Immature natural killer cell (primary cell): ENCODE data around the gene PRMT7. TPM values are rescaled to one million over a fixed set of nuclear protein-coding genes. Genes with fewer than 3 reads are reported as not detected.

Experiments
- DNase-seq, 3 donors: peaks; one replicate each; pipeline ENCODE4 v3.0.0; 2022; ENCODE audit warnings: mixed read lengths in 1 of 3
- H3K27ac Mint-ChIP-seq, 6 donors: one replicate each; pipeline ENCODE4 v1.8.0; 2020; ENCODE audit warnings: mixed read lengths in 6 of 6, mild to moderate bottlenecking in 5 of 6, inconsistent platforms in 4 of 6, moderate library complexity in 3 of 6
- H3K27me3 Mint-ChIP-seq, 3 donors: one replicate each; pipeline ENCODE4 v1.8.0; 2020 to 2021; ENCODE audit warnings: low read depth in 3 of 3, mild to moderate bottlenecking in 3 of 3, mixed read lengths in 3 of 3, moderate library complexity in 3 of 3, inconsistent platforms in 1 of 3
- H3K36me3 Mint-ChIP-seq, 3 donors: one replicate each; pipeline ENCODE4 v1.8.0; 2020; ENCODE audit warnings: mixed read lengths in 3 of 3, inconsistent platforms in 2 of 3, mild to moderate bottlenecking in 2 of 3
- H3K4me1 Mint-ChIP-seq, 2 donors: one replicate each; pipeline ENCODE4 v1.8.0; 2020; ENCODE audit warnings: inconsistent platforms in 2 of 2, mild to moderate bottlenecking in 2 of 2, mixed read lengths in 2 of 2, moderate library complexity in 1 of 2
- H3K4me3 Mint-ChIP-seq, 5 donors: one replicate each; pipeline ENCODE4 v1.8.0; 2020; ENCODE audit warnings: mild to moderate bottlenecking in 5 of 5, mixed read lengths in 5 of 5, inconsistent platforms in 3 of 5, moderate library complexity in 3 of 5
- H3K9me3 Mint-ChIP-seq, 6 donors: one replicate each; pipeline ENCODE4 v1.8.0; 2020; ENCODE audit warnings: mild to moderate bottlenecking in 6 of 6, mixed read lengths in 6 of 6, inconsistent platforms in 4 of 6, moderate library complexity in 3 of 6
- polyA plus RNA-seq, 3 donors: library from polyadenylated mRNA; unstranded; fragments of 300-500 nt; fragmentation: Illumina TruSeq; gene quantifications; one replicate each; pipeline ENCODE4 v1.2.3, GENCODE V29; 2021

The PRMT7 gene
- polyA plus RNA-seq, 3 donors from 2014 or later, result 30.8 to 51.8 (median 44.2) TPM

DNA sequence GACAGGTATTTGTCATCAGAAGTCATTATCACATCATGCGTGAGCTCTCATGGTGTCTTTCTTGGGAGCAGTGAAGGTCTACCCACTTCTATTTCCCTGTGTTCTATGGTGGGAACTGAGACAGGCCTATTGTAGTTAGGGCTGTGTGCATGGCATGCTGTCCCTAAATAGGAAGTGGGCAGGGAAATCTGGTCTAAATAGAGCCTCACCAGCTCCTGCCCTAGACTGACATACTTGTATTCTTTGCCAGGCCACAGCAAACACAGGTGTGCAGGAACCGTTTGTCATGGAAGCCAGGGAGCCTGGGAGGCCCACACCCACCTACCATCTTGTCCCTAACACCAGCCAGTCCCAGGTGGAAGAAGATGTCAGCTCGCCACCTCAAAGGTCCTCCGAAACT is 36.4 kb upstream of the PRMT7 start:
- Mint-ChIP-seq H3K27ac (peak overlapping the region; percentile 40 to 96 (median 83)), H3K4me1 (peaks cover 43 to 63% of the 10 kb centered on the region in 2 donors), H3K27me3 (no peaks in the 10 kb centered on the region), H3K9me3 (no peaks in the 10 kb centered on the region), H3K4me3 (peak overlapping the region in 1 of 5 donors; percentile 17), H3K36me3 (peaks cover 4 to 8% (median 5%) of the 10 kb centered on the region in 3 donors)
- DNase-seq, result no peak

DNA sequence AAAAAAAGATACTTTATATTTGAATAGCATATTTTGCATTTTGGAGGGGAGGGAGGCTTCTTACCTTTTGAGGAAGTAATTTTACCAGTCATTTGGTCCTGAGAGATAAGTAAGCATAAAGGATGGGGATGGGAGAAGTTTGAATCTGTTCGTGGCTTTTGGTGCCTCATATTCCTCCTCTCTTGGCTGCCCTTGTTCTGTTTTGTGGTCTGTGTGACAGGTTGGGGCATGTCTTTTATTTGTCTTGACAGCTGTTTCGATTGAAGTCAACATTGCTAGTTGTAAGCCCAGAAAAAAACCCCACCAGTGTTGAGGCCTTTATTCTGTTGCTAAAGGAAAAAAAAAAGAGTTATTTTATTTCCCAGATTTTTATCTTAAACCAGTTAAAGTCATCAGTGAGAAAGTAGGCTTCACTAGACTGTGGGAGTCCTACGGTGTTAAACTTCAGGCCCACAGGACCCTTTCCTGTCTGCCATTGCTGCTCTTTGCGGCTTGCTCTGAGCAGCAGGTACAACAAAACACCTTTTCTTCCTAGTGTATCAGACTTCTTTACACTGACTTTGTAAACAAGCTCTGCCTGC is 35.1 kb upstream of the PRMT7 start:
- Mint-ChIP-seq H3K27ac (peak overlapping the region; percentile 88 to 96 (median 94)), H3K4me1 (peaks cover 44 to 56% of the 10 kb centered on the region in 2 donors), H3K36me3 (peaks cover 5 to 8% (median 7%) of the 10 kb centered on the region in 3 donors), H3K27me3 (no peaks in the 10 kb centered on the region), H3K4me3 (peak overlapping the region; percentile 19 to 69 (median 60)), H3K9me3 (no peaks in the 10 kb centered on the region)
- DNase-seq, result peak; percentile 22 to 36 (median 34)

DNA sequence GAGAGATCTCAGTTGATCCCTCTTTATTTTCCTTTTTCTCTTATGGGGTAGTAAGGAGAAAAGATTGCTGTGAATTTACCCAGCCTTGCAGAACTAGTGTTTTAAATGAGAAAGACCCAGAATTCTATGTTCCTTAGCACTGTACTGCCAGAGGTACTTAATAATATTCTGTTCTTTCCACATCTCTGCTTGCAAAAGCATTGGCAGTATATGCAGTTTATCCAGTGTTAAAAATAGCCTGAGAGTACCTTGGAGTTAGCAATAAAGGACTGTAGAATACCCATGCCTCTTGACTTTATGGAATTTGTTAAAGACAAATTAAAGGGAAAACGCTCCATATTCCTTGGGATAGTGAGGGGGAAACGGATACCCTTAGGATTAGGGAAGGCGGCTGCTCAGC is 34.6 kb upstream of the PRMT7 start:
- peaks cover 41 to 54% of the 10 kb centered on the region in 2 donors for H3K4me1 Mint-ChIP-seq

DNA sequence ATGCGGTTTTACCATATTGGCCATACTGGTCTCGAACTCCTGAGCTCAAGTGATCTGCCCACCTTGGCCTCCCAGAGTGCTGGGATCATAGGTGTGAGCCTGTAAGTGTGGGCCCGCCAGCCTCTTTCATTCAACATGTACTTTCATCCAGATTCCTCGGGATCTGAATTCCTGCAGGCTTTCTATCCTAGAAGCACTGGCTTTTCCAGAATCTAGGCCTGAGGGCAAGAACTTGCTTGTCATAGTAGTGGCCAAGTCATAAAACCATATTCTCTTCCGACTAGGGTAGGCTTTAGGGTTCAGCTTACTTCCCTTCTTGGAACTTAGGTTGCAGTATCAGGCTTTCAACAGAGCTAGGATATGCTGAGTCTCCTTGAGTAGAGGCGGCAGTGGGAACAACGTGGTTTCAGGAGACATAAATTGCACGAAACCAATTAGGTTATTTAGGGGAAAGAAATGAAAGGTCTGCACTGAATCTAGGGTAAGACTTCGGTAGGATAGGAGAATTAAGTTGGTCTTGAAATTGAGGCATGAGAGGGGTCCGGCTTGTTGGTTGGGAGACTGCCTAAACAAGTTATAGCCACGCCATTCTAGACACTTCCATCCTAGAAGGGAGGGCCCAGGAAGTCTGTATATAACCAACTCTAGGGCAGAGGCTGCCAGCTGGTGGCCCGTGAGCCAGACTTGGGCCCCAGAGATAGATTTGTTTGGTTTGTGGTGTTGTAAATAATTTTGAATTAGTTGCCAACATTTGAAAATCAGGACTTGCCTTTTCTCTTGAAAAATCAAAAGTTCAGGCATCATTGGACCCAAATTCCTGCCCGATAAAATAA is 30.9 kb upstream of the PRMT7 start:
- Mint-ChIP-seq H3K4me1 (peaks cover 55 to 59% of the 10 kb centered on the region in 2 donors), H3K4me3 (no peak overlapping the region), H3K27me3 (peaks cover 0 to 3% (median 0%) of the 10 kb centered on the region in 3 donors), H3K9me3 (no peaks in the 10 kb centered on the region), H3K36me3 (peaks cover 0 to 8% (median 7%) of the 10 kb centered on the region in 3 donors), H3K27ac (peak overlapping the region in 2 of 6 donors; percentile 15 to 39)
- no peak for DNase-seq

More for the DNA sequence above, 34.6 kb upstream of the PRMT7 start:
- Mint-ChIP-seq H3K27me3 (no peaks in the 10 kb centered on the region), H3K9me3 (no peaks in the 10 kb centered on the region), H3K27ac (peak overlapping the region; percentile 88 to 96 (median 94)), H3K36me3 (peaks cover 5 to 8% (median 7%) of the 10 kb centered on the region in 3 donors), H3K4me3 (peak overlapping the region in 4 of 5 donors; percentile 19 to 69 (median 62))
- no peak for DNase-seq

DNA sequence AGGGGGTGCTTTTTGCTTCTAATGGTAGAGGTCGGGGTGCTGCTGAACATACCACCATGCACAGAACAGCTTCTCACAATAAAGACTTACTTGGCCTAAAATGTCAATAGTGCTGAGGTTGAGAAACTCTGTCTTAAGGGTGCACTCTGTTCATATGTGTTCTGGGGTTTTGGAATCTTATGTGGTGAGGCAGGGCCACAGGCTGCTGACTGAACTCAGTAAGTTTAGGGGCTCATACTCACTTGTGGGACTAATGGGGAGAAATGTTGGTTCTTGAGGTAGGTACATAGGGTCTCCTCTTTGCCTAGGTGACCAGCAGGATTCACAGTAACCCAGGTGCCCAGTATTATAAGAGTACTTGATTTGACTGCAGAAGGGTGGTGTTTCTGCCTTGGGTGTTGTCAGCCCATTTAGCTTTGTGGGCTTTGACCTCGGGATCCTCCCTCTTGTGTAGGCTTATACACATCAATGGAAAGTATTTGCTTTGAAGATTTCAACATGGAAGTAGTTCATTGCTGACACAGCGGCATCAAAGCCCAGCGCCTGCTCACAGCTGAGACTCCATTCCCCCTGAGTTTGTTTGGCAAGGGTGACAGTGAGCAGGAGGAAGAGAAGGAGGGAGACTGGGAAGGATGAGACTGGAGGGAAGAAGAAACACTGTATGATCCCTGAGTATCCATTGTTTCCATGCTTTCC is 29.3 kb upstream of the PRMT7 start:
- peaks cover 0 to 3% (median 1%) of the 10 kb centered on the region in 3 donors for H3K27me3 Mint-ChIP-seq
- H3K9me3 Mint-ChIP-seq, result no peaks in the 10 kb centered on the region
- no peak for DNase-seq
- peak overlapping the region; percentile 58 to 95 (median 91) for H3K27ac Mint-ChIP-seq
- H3K36me3 Mint-ChIP-seq, result peaks cover 0 to 12% (median 8%) of the 10 kb centered on the region in 3 donors
- peak overlapping the region in 1 of 5 donors; percentile 6 for H3K4me3 Mint-ChIP-seq
- H3K4me1 Mint-ChIP-seq, result peaks cover 57 to 59% of the 10 kb centered on the region in 2 donors

DNA sequence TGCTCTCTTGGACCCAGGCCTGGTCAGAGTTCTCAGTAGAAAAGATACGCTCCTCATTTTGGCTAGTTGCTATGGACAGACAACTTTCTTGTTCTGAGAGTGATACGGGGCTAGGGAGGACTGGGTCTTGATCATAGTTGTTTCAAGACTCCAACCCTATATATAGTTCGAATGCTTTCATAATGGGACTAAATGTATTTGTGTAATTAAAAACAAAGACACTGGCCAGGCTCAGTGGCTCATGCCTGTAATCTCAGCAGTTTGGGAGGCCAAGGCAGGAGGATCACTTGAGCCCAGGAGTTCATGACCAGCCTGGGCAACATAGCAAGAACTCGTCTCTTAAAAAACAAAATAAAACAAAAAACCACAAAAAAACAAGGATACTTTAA is 28.8 kb upstream of the PRMT7 start:
- H3K27me3 Mint-ChIP-seq, result peaks cover 0 to 3% (median 3%) of the 10 kb centered on the region in 3 donors
- peak overlapping the region; percentile 73 to 95 (median 91) for H3K27ac Mint-ChIP-seq
- peaks cover 0 to 12% (median 8%) of the 10 kb centered on the region in 3 donors for H3K36me3 Mint-ChIP-seq
- H3K4me1 Mint-ChIP-seq, result peaks cover 62 to 64% of the 10 kb centered on the region in 2 donors
- H3K4me3 Mint-ChIP-seq, result no peak overlapping the region
- DNase-seq, result no peak
- no peaks in the 10 kb centered on the region for H3K9me3 Mint-ChIP-seq

DNA sequence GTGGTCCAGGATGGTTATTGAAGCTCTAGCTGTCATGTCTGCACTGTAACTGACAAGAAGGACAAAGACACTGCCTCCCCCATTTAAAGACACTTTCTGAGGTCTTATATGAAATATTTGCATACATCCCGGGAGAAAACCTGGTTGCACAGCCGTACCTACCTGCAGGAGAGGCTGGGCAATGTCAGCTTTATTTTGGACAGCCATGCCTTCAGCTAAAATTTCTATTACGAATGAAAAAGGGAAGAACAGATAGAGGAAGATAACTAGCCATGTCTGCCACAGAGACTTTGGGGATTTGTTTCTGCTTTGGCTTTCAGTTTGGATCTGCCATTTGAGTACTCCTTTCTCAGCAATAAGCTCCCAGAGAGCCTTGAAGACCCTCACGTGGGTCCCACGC is 27.5 kb upstream of the PRMT7 start:
- Mint-ChIP-seq H3K4me1 (peaks cover 75 to 77% of the 10 kb centered on the region in 2 donors), H3K27me3 (peaks cover 0 to 4% (median 3%) of the 10 kb centered on the region in 3 donors)

DNA sequence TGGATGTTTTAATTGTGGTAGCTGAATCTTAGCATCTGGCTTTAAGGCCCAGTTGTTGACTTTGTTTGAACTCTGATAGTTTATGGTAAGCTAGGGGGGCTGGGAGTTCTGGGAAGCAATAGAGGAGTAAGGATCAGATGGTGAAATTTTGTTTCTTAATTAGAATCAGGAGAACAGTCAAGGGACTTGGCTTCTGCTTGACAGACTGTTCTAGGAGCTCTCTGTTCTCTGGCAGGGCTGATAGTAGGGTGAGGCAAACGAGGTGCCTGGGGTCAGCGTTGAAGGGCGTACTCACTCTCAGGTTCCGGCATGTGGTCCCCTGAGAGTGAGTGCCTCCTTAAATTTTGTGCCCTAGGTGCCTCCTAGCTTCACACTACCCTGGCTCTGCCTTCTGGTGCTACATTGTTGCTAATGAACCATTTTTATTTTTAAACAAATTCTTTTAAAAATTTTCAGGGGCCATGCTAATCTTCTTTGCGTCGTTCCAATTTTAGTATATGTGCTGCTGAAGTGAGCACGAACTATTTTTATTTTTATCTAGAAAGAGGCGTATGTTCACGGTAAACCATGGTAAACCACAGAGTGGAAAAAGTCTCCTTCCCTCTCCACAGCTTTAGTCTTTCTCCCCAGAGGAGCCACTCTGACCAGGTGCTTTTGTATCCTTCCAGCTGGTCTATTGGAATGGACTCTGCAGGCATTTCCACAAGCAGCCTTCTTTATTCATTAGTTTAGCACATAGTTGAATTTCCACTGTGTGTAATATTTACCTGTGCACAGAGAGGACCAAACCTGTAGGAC is 26.8 kb upstream of the PRMT7 start:
- peaks cover 81 to 82% of the 10 kb centered on the region in 2 donors for H3K4me1 Mint-ChIP-seq
- DNase-seq, result peak; percentile 39 to 45 (median 42)
- H3K4me3 Mint-ChIP-seq, result peak overlapping the region; percentile 84 to 90 (median 85)
- peaks cover 0 to 13% (median 12%) of the 10 kb centered on the region in 3 donors for H3K36me3 Mint-ChIP-seq
- peaks cover 0 to 6% (median 3%) of the 10 kb centered on the region in 3 donors for H3K27me3 Mint-ChIP-seq
- H3K9me3 Mint-ChIP-seq, result no peaks in the 10 kb centered on the region
- H3K27ac Mint-ChIP-seq, result peak overlapping the region; percentile 90 to 95 (median 93)

More for the DNA sequence above, 27.5 kb upstream of the PRMT7 start:
- peak overlapping the region; percentile 90 to 95 (median 93) for H3K27ac Mint-ChIP-seq
- H3K36me3 Mint-ChIP-seq, result peaks cover 0 to 13% (median 12%) of the 10 kb centered on the region in 3 donors
- DNase-seq, result no peak
- H3K9me3 Mint-ChIP-seq, result no peaks in the 10 kb centered on the region
- peak overlapping the region; percentile 84 to 90 (median 85) for H3K4me3 Mint-ChIP-seq

DNA sequence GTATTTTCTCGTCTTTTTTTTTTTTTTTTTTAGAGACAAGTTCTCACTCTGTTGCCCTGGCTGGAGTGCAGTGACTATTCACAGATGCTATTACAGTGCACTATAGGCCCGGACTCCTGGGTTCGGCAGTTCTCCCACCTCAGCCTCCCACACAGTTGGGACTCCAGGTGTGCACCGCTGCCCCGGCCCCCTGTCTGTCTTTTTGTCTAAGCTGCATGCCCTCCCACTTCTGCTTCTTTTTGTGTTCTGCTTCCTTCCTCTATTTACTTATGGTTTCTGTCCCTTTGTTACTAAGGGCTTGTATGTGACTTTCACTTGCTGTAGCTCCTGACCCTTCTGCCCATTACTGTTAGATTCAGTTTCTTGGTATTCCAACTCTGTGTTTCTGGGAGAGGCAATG is 26.0 kb upstream of the PRMT7 start:
- H3K36me3 Mint-ChIP-seq, result peaks cover 0 to 12% (median 9%) of the 10 kb centered on the region in 3 donors

DNA sequence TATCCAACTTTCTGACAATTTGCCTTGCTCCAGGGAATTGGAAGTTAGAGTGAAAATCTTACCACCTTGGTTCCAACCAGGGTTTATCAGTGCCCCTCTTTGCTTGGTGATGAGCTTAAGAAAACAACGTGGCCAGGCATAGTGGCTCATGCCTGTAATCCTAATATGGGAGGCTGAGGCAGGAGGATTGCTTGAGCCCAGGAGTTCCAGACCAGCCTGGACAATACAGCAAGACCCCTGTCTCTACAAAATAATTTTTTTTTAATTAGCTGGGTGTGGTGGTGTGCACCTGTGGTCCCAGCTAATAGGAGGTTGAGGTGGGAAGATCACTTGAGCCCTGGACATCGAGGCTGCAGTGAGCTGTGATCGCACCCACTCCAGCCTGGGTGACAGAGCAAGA is 25.1 kb upstream of the PRMT7 start:
- Mint-ChIP-seq H3K4me3 (peak overlapping the region; percentile 84 to 90 (median 85)), H3K9me3 (no peaks in the 10 kb centered on the region), H3K4me1 (peaks cover 93% of the 10 kb centered on the region in 2 donors), H3K27ac (peak overlapping the region; percentile 90 to 97 (median 94)), H3K36me3 (peaks cover 0 to 13% (median 9%) of the 10 kb centered on the region in 3 donors), H3K27me3 (peaks cover 0 to 8% (median 3%) of the 10 kb centered on the region in 3 donors)
- no peak for DNase-seq

More for the DNA sequence above, 26.0 kb upstream of the PRMT7 start:
- H3K27ac Mint-ChIP-seq, result peak overlapping the region; percentile 90 to 95 (median 93)
- H3K27me3 Mint-ChIP-seq, result peaks cover 0 to 6% (median 3%) of the 10 kb centered on the region in 3 donors
- H3K4me3 Mint-ChIP-seq, result peak overlapping the region; percentile 84 to 90 (median 85)
- H3K9me3 Mint-ChIP-seq, result no peaks in the 10 kb centered on the region
- H3K4me1 Mint-ChIP-seq, result peaks cover 87 to 88% of the 10 kb centered on the region in 2 donors
- peak in 1 of 3 donors; percentile 13 for DNase-seq

DNA sequence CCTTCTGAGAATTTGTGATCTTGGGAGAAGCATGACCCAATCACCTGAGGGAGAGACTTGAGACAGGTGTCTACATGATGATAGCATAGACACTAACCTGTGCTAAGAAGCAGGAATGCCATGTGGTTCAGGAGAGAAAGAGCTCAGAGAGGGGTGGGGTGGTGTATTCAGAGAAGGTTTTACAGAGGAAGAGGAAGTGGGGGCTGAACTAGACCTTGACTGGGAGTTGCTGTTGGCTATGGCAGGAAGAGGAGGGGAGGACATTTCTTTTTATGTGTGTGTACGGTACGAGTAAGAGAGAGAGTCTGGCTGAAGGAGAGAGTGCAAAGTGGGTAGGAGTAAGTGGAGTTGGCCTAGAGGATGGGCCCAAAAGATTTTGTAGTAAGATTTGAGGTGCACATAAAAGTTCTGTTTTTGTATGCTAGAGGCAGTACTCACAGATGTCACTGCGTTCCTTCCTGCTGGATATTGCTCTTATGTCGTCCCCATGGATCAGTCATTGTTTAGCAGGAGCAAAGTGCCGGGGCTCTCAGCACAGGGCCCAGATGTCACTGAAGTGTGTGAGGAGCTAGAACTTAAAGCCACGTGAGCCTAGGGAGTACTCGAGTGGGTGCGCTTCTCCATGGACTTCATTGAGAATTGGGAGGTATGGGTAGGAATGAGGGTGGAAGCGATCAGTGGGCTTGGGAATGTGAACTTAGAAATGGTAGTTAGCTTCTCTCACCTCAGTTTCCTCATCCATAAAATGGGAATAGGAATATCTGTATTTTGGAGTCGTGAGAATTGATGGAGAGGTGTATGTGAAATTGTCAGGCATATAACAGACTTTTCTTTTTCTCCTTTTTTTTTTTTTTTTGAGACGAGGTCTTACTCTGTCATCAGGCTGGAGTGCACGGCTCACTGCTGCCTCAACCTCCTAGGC is 24.4 kb upstream of the PRMT7 start:
- H3K36me3 Mint-ChIP-seq, result peaks cover 0 to 17% (median 9%) of the 10 kb centered on the region in 3 donors
- H3K27ac Mint-ChIP-seq, result peak overlapping the region; percentile 90 to 97 (median 94)
- peak overlapping the region; percentile 84 to 90 (median 85) for H3K4me3 Mint-ChIP-seq
- H3K9me3 Mint-ChIP-seq, result no peaks in the 10 kb centered on the region
- H3K27me3 Mint-ChIP-seq, result peaks cover 0 to 8% (median 3%) of the 10 kb centered on the region in 3 donors
- peaks cover 95 to 98% of the 10 kb centered on the region in 2 donors for H3K4me1 Mint-ChIP-seq
- DNase-seq, result peak; percentile 33 to 49 (median 44)
